Measurements from ENCODE around the gene ARCN1. TPM values are rescaled to one million over a fixed set of nuclear protein-coding genes. Genes with fewer than 3 reads are reported as not detected.
A peak's percentile ranks its signal among the peaks of the same experiment; 100 is the strongest.

The ARCN1 gene
- total and polyA plus RNA-seq, 7 donors = 49.4 to 76.3 (median 60.8) TPM

DNA sequence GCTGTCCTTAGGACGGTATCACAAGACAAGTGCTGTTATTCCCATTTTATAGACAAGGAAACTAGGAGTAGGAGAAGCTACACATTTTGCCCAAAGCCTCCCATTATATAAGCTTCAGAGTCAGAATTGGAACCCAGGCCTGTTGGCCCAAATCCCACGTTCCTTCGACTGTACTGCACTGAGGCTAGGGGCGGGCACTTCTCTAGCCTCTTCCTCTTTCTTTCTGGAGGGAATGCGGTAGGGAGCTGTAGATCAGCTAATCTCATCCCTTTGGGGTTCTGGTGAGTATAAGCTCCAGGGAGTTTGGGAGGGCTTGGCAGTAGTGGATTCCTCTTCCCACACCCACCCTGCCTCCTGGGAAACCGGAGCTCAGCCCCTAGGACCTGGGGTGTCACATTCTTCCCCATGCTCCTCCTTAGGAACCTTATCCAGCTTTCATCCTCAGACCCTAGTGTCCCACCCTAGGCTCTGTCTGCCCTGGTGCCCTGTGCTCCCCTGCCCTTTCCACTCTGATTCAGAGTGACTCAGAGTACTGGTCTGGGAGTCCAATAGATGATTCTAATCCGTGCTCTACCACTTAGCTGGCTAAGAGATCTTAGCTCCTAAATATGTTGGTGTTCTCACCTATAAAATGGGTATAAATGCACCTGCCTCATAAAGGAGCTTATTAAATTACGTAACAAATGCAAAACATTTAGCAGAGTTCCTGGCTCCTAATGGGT lies 64.5 kb downstream of the ARCN1 start:
- ATAC-seq (no peak), DNase-seq (no peak)
- no peaks in the 10 kb centered on the region for H3K27me3 ChIP-seq (ENCODE audit: insufficient read depth in 3 of 3, low read length in 2 of 3)
- peaks cover 0 to 49% of the 10 kb centered on the region in 2 donors for H3K36me3 ChIP-seq (ENCODE audit: insufficient read depth in 1 of 2, low read depth in 1 of 2)
- no peak overlapping the region for H3K27ac ChIP-seq
- H3K9me3 ChIP-seq = no peaks in the 10 kb centered on the region
- WGBS, 3 donors = 71 to 81% (median 76%) methylated on average over 8 of the region's 8 CpGs
- H3K4me3 ChIP-seq = no peak overlapping the region
- H3K4me1 ChIP-seq = peaks cover 28% of the 10 kb centered on the region
- TF ChIP-seq, protein P1, sequence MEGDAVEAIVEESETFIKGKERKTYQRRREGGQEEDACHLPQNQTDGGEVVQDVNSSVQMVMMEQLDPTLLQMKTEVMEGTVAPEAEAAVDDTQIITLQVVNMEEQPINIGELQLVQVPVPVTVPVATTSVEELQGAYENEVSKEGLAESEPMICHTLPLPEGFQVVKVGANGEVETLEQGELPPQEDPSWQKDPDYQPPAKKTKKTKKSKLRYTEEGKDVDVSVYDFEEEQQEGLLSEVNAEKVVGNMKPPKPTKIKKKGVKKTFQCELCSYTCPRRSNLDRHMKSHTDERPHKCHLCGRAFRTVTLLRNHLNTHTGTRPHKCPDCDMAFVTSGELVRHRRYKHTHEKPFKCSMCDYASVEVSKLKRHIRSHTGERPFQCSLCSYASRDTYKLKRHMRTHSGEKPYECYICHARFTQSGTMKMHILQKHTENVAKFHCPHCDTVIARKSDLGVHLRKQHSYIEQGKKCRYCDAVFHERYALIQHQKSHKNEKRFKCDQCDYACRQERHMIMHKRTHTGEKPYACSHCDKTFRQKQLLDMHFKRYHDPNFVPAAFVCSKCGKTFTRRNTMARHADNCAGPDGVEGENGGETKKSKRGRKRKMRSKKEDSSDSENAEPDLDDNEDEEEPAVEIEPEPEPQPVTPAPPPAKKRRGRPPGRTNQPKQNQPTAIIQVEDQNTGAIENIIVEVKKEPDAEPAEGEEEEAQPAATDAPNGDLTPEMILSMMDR (IDR thresholded peaks at IDR 0.05) = no peak
- intact Hi-C loops (cut with DNase I) = no loop called here

- no peak overlapping the region for H3K27ac ChIP-seq
- intact Hi-C loops (cut with DNase I) = no loop called here
Observed at GRCh38 chr11:118638726-118639125, 66.5 kb downstream of the ARCN1 start.

GRCh38 chr11:118639899-118640298 lies 67.7 kb downstream of the ARCN1 start:
- no peak for ATAC-seq
- no peaks in the 10 kb centered on the region for H3K27me3 ChIP-seq (ENCODE audit: insufficient read depth in 3 of 3, low read length in 2 of 3)
- H3K4me3 ChIP-seq = no peak overlapping the region
- H3K4me1 ChIP-seq = peaks cover 35% of the 10 kb centered on the region
- 41 to 67% (median 66%) methylated on average over 4 of the region's 4 CpGs for WGBS, 3 donors
- intact Hi-C loops (cut with DNase I) = loop anchor here in 1 of 2 donors (5.0 kb wide), 1 partner anchor 33 kb away; the partner anchor contains the start of gene PHLDB1
- peaks cover 0 to 55% of the 10 kb centered on the region in 2 donors for H3K36me3 ChIP-seq (ENCODE audit: insufficient read depth in 1 of 2, low read depth in 1 of 2)
- no peak overlapping the region for H3K27ac ChIP-seq
- DNase-seq = no peak
- TF ChIP-seq, protein P1 (IDR thresholded peaks at IDR 0.05) = no peak
- H3K9me3 ChIP-seq = no peaks in the 10 kb centered on the region

More at GRCh38 chr11:118638726-118639125, 66.5 kb downstream of the ARCN1 start:
- H3K36me3 ChIP-seq (ENCODE audit: insufficient read depth in 1 of 2, low read depth in 1 of 2) = peaks cover 0 to 43% of the 10 kb centered on the region in 2 donors
- 88 to 92% (median 90%) methylated on average over 6 of the region's 6 CpGs for WGBS, 3 donors
- no peaks in the 10 kb centered on the region for H3K9me3 ChIP-seq
- TF ChIP-seq, protein P1 (IDR thresholded peaks at IDR 0.05) = no peak
- H3K4me3 ChIP-seq = no peak overlapping the region
- DNase-seq = no peak
- ATAC-seq = no peak
- peaks cover 37% of the 10 kb centered on the region for H3K4me1 ChIP-seq
- H3K27me3 ChIP-seq (ENCODE audit: insufficient read depth in 3 of 3, low read length in 2 of 3) = no peaks in the 10 kb centered on the region

DNA sequence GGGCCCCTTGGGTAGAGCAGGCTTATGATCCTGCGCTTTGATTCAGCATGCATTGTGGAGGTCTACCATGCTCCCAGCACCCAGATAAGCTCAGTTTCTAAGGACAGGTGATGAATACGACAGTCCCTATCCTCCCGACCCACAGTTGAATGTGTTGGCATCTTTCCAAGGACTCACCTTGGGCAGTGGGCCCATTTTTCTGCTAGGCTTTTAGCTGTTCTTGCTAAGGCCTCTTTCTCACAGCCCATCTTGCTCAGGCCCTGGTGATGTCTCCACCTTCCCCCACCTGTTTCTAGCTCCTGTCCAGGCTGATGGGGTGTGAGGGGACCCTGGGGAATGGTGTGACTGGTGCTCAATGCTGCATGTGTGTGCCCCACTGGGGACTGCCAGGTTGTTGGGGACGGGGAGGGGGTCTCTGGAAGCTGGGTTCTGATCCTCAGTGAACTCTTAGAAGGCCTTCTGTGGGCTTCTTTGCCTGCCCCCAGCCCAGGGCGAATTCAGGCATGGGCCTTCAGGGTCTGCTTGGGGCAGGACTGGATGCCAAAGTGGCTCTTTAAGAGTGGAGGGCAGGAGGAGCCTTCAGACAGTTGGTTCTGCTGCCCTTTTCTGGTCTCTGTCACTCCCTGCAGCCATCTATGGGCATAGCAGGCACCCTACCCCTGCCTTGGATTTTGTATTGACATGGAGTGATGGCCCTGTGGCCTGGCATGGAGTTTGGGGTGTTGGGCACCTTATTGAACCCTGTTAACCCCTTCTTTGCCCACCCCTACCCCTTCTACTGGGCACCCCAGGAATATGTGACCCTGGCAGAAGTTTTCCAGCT lies 68.3 kb downstream of the ARCN1 start:
- peaks cover 0 to 57% of the 10 kb centered on the region in 2 donors for H3K36me3 ChIP-seq (ENCODE audit: insufficient read depth in 1 of 2, low read depth in 1 of 2)
- peak overlapping the region; percentile 15 for H3K27ac ChIP-seq
- intact Hi-C loops (cut with DNase I) = loop anchor here in 1 of 2 donors (5.0 kb wide), 1 partner anchor 33 kb away; the partner anchor contains the start of gene PHLDB1
- H3K27me3 ChIP-seq (ENCODE audit: insufficient read depth in 3 of 3, low read length in 2 of 3) = no peaks in the 10 kb centered on the region
- peaks cover 35% of the 10 kb centered on the region for H3K4me1 ChIP-seq
- no peak for DNase-seq
- TF ChIP-seq, protein P1 (IDR thresholded peaks at IDR 0.05) = peak; percentile 44
- H3K4me3 ChIP-seq = no peak overlapping the region
- no peaks in the 10 kb centered on the region for H3K9me3 ChIP-seq
- WGBS, 3 donors = 62 to 74% (median 62%) methylated on average over 5 of the region's 5 CpGs
- ATAC-seq = peak; percentile 29 to 49 (median 36)
